Fibroblast of pulmonary artery (primary cell): ENCODE results near the gene HSDL1.

Experiments
- DNase-seq: peaks from one replicate; pipeline ENCODE4 v3.0.0-alpha.2; 2010; ENCODE audit warnings: low read depth
- H3K4me3 ChIP-seq: replicated peaks from 2 replicates; pipeline ENCODE4 v1.5.1; 2011; ENCODE audit warnings: low read depth, mild to moderate bottlenecking, control low read depth, low read length, moderate library complexity
- TF ChIP-seq, protein P1 (sequence below): IDR thresholded peaks from 2 replicates; pipeline ENCODE4 v1.5.1; 2011; ENCODE audit warnings: mild to moderate bottlenecking, control low read depth, low read length, inconsistent platforms; ENCODE audit errors: missing control alignments

The HSDL1 gene

DNA sequence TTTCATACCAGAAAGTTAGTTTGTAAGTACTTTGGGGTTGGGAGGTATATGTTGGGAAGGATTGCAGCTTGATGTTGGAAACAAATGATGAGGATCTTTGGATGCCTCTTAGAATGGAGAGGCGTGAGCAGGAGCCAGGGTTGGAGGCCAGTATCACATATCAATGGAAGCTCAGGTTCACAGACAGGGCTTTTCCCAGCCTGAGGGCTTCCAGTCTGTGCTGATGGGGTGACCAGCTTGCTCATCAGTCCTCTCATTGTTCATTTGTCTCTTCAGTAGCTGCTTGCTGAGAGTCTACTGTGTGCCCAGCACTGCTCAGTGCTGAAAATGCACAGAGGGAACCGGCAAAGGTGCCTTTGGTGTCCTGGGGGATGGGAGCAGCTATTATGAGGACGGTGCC lies 5.9 kb upstream of the HSDL1 start:
- H3K4me3 ChIP-seq = no peak overlapping the region
- TF ChIP-seq, protein P1, sequence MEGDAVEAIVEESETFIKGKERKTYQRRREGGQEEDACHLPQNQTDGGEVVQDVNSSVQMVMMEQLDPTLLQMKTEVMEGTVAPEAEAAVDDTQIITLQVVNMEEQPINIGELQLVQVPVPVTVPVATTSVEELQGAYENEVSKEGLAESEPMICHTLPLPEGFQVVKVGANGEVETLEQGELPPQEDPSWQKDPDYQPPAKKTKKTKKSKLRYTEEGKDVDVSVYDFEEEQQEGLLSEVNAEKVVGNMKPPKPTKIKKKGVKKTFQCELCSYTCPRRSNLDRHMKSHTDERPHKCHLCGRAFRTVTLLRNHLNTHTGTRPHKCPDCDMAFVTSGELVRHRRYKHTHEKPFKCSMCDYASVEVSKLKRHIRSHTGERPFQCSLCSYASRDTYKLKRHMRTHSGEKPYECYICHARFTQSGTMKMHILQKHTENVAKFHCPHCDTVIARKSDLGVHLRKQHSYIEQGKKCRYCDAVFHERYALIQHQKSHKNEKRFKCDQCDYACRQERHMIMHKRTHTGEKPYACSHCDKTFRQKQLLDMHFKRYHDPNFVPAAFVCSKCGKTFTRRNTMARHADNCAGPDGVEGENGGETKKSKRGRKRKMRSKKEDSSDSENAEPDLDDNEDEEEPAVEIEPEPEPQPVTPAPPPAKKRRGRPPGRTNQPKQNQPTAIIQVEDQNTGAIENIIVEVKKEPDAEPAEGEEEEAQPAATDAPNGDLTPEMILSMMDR = no peak
- no peak for DNase-seq

DNA sequence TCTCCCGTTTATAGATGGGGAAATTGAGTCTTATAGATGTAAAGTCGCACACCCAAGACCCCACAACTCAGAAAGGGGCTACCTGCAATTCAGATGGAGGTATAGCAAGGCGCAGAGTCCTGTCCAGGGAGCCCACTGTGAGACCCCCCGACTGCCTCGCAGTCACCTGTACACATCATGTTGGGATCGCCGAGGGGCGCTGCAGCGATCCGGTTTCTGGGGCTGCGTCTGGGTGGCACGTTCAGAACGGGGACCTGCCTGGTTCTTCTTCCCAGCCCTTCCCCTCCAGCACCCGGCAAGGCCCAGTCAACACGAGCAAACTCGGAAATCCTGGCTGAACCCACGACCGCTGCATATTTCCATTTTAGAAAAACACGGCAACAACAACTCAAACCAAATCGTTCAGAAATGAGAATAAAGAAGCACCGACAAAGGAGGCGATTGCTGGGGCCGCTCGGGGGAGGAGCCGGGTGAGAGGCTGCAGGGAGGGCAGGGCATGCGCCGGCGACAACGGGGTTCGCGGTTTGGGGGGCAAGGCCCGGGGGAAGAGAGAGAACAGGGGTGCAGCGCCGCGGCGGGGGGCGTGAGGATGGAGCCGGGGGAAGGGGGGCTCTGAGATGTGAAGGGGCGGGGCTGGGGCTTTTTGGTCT lies 643 bp downstream of the HSDL1 start:
- DNase-seq = peak; percentile 13

DNA sequence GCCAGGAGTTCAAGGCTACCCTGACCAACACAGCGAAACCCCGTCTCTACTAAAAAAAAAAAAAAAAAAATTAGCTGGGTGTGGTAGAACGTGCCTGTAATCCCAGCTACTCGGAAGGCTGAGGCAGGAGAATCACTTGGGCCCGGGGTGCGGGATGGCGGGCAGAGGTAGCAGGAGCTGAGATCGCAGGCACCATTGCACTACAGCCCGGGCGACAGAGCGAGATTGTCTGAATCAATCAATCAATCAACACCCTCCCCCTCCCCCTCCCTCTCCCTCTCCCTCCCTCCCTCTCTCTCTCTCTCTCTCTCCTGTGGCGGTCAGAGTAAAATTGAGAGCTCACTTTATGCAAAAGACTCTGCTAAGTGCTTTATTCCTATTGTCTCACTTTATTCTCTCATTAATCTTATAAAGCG lies 1.2 kb downstream of the HSDL1 start:
- H3K4me3 ChIP-seq = peak overlapping the region; percentile 86
- DNase-seq = peak; percentile 8
- TF ChIP-seq, protein P1 = no peak

More for the DNA sequence above, 643 bp downstream of the HSDL1 start:
- H3K4me3 ChIP-seq = peak overlapping the region; percentile 86
- TF ChIP-seq, protein P1 = no peak

DNA sequence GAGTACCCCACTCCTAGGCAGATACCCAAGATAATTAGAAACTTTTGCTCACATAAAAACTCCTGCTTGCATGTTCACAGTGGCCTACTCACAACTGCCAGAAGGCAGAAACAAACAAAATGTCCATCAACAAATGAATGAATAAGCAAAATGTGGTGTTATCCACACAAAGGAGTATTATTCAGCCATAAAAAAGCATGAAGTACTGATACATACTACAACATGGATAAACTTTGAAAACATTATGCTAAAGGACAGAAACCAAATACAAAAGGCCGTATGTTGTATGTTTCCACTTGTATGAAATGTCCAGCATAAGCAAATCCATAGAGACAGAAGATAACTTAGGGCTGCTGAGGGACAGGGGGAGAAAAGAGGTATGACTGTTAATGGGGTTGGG lies 1.9 kb downstream of the HSDL1 start:
- no peak overlapping the region for H3K4me3 ChIP-seq
- TF ChIP-seq, protein P1 = no peak
- no peak for DNase-seq

DNA sequence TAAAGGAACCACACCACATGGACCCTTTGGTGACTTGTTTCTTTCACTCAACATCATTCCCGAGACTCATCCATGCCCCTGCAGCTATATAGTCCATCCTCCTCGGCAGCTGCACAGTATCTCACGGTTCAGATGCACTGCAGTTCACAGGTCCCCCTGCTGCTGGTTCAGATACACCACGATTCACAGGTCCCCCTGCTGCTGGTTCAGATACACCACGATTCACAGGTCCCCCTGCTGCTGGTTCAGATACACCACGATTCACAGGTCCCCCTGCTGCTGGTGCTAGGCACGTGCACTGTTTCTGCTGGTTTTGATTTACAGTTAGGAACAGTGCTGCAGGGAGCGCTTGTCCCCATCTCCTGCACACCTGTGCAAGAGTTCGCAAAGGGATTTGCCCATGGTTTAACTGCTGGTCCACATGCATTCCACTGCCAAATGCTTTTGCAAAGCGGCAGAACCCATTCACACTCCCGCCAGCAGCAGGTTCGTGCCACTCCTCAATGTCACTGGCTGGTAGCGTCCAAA lies 3.8 kb downstream of the HSDL1 start:
- DNase-seq = no peak
- TF ChIP-seq, protein P1 = no peak
- H3K4me3 ChIP-seq = no peak overlapping the region

DNA sequence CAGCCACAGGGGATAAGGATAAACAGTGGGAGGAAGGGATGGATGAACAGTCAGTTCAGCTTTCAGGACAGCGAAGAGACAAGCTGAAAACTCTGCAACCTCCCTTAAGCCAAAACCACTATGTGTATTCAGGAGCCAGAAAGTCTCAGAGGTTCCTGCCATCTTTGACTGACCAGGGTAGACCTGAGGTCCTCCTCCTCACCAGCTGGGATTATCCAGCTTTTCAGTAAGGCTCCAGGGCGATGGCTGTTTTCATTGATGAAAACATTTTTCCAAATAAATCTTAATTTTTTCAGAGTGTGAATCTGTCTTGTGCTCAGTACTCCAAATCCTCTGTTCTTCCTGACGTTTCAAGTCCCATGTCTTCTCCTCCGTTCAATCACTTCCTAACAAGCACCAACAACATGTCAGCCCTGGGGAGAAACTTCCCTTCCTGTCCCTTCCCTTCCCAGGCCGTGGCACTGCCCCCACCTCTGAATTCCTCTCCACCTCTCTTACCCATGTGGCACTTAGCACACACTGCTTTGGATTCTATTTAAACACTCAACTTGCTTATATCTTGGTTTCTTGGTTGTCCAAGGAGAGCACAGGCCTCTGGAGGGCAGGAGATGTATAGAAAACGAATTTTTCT lies 5.2 kb downstream of the HSDL1 start:
- TF ChIP-seq, protein P1 = no peak
- no peak overlapping the region for H3K4me3 ChIP-seq
- no peak for DNase-seq
